Astrocyte (in vitro differentiated cells and primary cell): ENCODE data around the gene TMEM175.

Source experiments
- CTCF ChIP-seq: IDR thresholded peaks from 2 replicates; pipeline ENCODE4 v1.5.1; 2011; ENCODE audit warnings: low read depth, mild to moderate bottlenecking, inconsistent platforms, low read length, moderate library complexity; ENCODE audit not compliant: insufficient read depth
- EZH2 ChIP-seq: IDR thresholded peaks from 2 replicates; pipeline ENCODE4 v1.6.1; 2012; ENCODE audit warnings: mild to moderate bottlenecking, low read length, inconsistent platforms; ENCODE audit not compliant: insufficient read depth

GRCh38 chr4:911221-911751, 21.0 kb upstream of the TMEM175 start:
- TF ChIP-seq EZH2 = no peak
- no peak for TF ChIP-seq CTCF
